H1 (cell line): ENCODE measurements around the gene MYO15A. TPM values are rescaled to one million over a fixed set of nuclear protein-coding genes. Genes with fewer than 3 reads are reported as not detected.

Experiments
- FOSL1 ChIP-seq: IDR thresholded peaks from 2 replicates; pipeline ENCODE4 v1.6.1; 2011; ENCODE audit warnings: mild to moderate bottlenecking, low read depth, low read length, moderate library complexity; ENCODE audit not compliant: insufficient read depth
- NANOG ChIP-seq: IDR thresholded peaks from 2 replicates; pipeline ENCODE4 v1.6.1; 2011; ENCODE audit warnings: low read length, low read depth, mild to moderate bottlenecking, inconsistent platforms; ENCODE audit not compliant: insufficient read depth, poor library complexity, severe bottlenecking
- POLR2A ChIP-seq, 2 experiments: IDR thresholded peaks; 1 replicate in 1 of 2; 2 replicates in 1 of 2; pipeline ENCODE4 v1.6.1; 2011; ENCODE audit warnings: low read depth in 2 of 2, low read length in 2 of 2, mild to moderate bottlenecking in 2 of 2; ENCODE audit errors: control extremely low read depth in 1 of 2
- SIN3A ChIP-seq, 2 experiments: IDR thresholded peaks in 1 of 2; conservative IDR thresholded peaks in 1 of 2; 2 replicates each; pipeline ENCODE4 v1.6.1; 2011 to 2012; ENCODE audit warnings: low read length in 2 of 2, improper control_type of control experiment in 1 of 2, low read depth in 1 of 2, mild to moderate bottlenecking in 1 of 2
- polyA plus RNA-seq, 7 experiments: library from polyadenylated mRNA; depleted of rRNA in 3 of 7; stranded (reverse) in 5 of 7; unstranded in 2 of 7; fragments of >200 nt in 5 of 7; fragments of 200-250 nt in 2 of 7; gene quantifications; 1 replicate in 5 of 7; 2 replicates in 1 of 7; 4 replicates in 1 of 7; pipeline versions ENCODE4 v1.2.1 to v1.2.3, GENCODE V29; 2011 to 2013; ENCODE audit warnings: missing spikeins in 2 of 7, mixed read lengths in 2 of 7
- total RNA-seq: library from RNA; stranded (reverse); fragmentation: NEBNext Ultra II Directional; extraction: Animal tissue kit (Norgen Biotek cat#: 25700); gene quantifications from 2 replicates; pipeline ENCODE4 v1.2.1, GENCODE V29; 2021

The MYO15A gene
- total and polyA plus RNA-seq, 2 of the 8 experiments (the other 6 are each of a cell fraction or from before 2014, with no cell fraction given) = 1.6 to 4.2 TPM

GRCh38 chr17:18109935-18110485 lies 1.5 kb downstream of the MYO15A start (continued):
- TF ChIP-seq SIN3A (conservative IDR thresholded peaks at IDR 0.05 in 1 of 2, IDR thresholded peaks at IDR 0.05 in 1 of 2; ENCODE audit: low read depth in 1 of 2, low read length in 2 of 2) (no peak), NANOG (no peak), POLR2A (IDR thresholded peaks at IDR 0.05; ENCODE audit: control extremely low read depth in 1 of 2, low read depth in 2 of 2, low read length in 2 of 2) (no peak), FOSL1 (no peak)
- TF ChIP-seq, all 59 proteins: peak for 0
